ENCODE data around the gene TAF4.

Gene TAF4

DNA sequence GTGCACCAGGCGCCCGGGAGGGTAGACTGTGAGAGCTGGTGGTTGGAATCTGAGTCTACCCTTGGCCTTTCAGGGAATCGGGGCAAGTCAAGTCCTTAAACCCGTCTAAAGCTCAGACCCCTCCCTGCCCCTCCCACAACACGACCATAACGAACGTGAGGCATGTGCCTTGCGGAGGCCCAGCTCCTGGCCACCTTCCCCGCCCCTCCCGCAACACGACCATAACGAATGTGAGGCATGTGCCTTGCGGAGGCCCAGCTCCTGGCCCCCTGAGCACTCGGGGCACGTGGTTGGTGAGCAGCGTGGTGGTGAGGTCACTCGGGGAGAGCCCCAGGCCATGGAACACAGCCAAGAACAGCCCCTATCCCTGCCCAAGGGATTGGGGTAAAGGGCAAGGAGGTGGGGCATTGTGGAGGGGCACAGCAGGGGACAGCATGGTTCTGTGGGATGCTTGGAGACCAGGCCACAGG lies 132.2 kb downstream of the TAF4 start:
- Mint-ChIP-seq H3K4me1 (no peaks in the 10 kb centered on the region), H3K27me3 (peaks cover 8% of the 10 kb centered on the region), H3K4me3 (no peak overlapping the region), H3K27ac (no peak overlapping the region), H3K9me3 (no peaks in the 10 kb centered on the region)
- no peak for ATAC-seq
- DNase-seq, result no peak

DNA sequence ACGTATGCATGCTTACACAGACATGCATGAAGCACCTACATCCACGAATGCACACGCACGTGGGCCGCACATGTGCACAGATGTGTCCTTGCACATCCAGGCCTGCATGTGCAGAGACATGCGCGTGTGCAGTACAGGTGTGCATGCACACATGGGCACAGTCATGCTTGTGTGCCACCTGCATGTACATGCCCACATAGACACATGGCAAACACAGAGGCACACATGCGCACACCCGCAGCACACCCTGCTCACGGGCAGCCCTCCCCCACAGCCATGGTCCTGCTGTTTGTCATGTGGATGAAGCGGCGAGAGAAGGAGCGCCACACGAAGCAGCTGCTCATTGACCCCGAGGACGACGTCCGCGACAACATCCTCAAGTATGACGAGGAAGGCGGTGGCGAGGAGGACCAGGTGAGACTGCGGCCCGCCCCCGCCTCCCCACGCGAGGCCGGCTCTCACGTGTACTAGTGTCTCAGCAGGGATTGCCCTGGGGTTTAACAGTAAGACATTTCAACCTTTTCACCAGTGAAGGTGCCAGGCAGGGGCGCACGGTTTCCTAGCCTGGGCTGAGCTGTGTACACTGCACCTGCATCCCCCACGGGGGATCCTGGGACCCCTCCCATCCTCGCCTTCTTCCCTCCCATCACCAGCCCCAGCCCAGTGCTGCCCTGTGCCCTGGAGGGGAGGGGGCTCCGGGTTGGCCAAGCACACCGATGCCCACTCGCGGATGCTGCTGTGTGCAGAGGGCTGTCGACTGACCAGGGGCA lies 132.8 kb downstream of the TAF4 start:
- Mint-ChIP-seq H3K27ac (no peak overlapping the region), H3K9me3 (no peaks in the 10 kb centered on the region), H3K4me3 (no peak overlapping the region), H3K4me1 (no peaks in the 10 kb centered on the region), H3K27me3 (peaks cover 8% of the 10 kb centered on the region)
- ATAC-seq, result no peak
- peak in 1 of 2 donors; percentile 6 for DNase-seq

DNA sequence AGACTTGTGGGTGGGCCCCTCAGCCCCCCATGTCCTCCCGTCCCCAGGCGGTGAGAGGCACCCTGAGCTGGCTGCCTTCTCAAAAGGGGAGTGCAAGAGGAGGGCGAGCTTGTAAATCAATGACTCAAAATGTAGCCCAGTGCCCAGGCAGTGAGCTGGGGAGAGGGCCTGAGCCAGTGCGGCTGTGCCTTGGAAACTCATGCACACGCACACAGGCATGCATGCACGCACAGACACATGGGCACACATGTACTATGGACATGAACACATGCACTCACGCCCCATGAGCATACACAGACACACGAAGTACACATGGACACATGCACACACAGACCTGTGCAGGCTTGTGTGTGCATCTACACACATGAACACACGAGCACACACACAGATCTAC lies 133.5 kb downstream of the TAF4 start:
- no peak overlapping the region for H3K27ac Mint-ChIP-seq
- peaks cover 8% of the 10 kb centered on the region for H3K27me3 Mint-ChIP-seq
- H3K4me3 Mint-ChIP-seq, result no peak overlapping the region
- DNase-seq (no peak), ATAC-seq (no peak)
- H3K9me3 Mint-ChIP-seq, result no peaks in the 10 kb centered on the region
- H3K4me1 Mint-ChIP-seq, result no peaks in the 10 kb centered on the region

DNA sequence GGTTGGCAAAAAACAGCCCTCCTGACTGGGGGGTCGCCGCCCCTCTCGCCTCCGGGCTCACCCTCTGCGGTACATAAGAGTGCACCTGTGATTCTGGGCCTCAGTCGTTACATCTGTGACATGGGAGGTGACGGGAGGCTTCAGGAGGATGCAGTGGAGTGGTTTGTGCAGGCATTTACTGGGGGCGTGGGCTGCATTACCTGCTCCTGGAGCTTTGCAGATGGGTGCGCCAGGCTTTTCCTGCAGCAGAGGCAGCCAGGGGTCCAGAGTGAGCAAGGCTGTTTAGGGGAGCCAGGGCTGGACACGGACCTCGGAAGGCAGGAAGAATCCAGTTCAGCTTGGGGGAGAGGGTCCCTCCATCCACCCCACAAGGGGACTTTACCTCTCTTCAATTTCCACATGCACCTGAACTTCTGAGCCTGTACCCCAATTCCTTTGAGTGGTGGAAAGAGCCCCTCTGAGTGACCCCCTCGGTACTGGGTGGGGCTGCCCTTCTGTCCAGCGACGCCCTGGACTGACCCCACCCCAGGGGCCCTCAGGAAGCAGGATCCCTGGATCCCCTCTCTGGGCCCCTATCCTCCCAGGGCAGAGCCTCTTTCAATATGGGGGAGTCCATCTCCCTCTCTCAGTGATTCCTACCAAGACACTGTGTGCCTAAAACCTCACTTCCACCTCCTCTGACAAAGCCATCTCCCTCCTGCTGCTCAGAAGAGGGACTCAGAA lies 134.0 kb downstream of the TAF4 start:
- DNase-seq (no peak), ATAC-seq (no peak)
- H3K9me3 Mint-ChIP-seq, result no peaks in the 10 kb centered on the region
- H3K27ac Mint-ChIP-seq, result no peak overlapping the region
- H3K4me1 Mint-ChIP-seq, result no peaks in the 10 kb centered on the region
- peaks cover 4% of the 10 kb centered on the region for H3K27me3 Mint-ChIP-seq
- no peak overlapping the region for H3K4me3 Mint-ChIP-seq

DNA sequence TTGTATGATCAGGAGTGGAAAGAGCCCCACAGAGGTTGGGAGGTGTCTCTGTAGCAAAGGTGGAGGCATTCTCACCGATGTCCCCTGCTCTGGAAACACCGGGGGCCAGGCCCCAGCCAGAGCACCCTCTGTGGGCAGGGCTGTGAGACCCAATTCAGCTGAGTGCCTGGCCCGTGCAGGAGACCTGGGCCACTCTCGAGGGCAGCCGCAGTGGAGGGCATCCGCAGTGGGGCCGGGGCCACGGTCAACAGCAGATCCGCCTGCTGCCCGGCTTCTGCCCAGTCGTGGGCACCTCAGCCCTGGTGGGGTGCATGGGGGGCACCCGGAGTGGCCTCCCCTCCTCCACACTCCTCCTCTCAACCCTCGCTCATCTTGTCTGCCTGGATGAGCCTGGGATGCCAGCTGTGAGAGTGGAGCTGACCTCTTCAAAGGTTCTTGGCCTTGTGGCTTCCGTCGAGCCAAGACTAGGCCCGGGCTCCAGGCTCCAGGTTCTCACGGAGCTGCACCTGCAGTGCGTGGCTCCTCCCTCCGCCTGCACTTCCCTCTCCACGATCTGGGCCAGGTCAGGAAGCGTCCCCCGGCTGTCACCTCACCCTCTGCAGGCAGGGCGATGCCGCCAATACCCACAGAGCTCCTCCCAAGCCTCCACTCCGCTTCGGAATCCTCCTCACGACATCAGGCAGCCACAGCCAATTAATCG lies 134.8 kb downstream of the TAF4 start:
- H3K4me1 Mint-ChIP-seq, result no peaks in the 10 kb centered on the region
- no peaks in the 10 kb centered on the region for H3K9me3 Mint-ChIP-seq
- no peak overlapping the region for H3K4me3 Mint-ChIP-seq
- no peak overlapping the region for H3K27ac Mint-ChIP-seq
- DNase-seq (no peak), ATAC-seq (no peak)
- H3K27me3 Mint-ChIP-seq, result no peaks in the 10 kb centered on the region

- no peaks in the 10 kb centered on the region for H3K9me3 Mint-ChIP-seq
- ATAC-seq (no peak), DNase-seq (no peak)
- no peaks in the 10 kb centered on the region for H3K27me3 Mint-ChIP-seq
- H3K4me3 Mint-ChIP-seq, result no peak overlapping the region
- no peak overlapping the region for H3K27ac Mint-ChIP-seq
- no peaks in the 10 kb centered on the region for H3K4me1 Mint-ChIP-seq
These were observed 135.6 kb downstream of the TAF4 start for GRCh38 chr20:61929971-61930666.

- Mint-ChIP-seq H3K27me3 (no peaks in the 10 kb centered on the region), H3K4me1 (no peaks in the 10 kb centered on the region), H3K27ac (no peak overlapping the region), H3K9me3 (no peaks in the 10 kb centered on the region), H3K4me3 (no peak overlapping the region)
- DNase-seq, result no peak
- no peak for ATAC-seq
These were observed 136.1 kb downstream of the TAF4 start for GRCh38 chr20:61929561-61929960.

DNA sequence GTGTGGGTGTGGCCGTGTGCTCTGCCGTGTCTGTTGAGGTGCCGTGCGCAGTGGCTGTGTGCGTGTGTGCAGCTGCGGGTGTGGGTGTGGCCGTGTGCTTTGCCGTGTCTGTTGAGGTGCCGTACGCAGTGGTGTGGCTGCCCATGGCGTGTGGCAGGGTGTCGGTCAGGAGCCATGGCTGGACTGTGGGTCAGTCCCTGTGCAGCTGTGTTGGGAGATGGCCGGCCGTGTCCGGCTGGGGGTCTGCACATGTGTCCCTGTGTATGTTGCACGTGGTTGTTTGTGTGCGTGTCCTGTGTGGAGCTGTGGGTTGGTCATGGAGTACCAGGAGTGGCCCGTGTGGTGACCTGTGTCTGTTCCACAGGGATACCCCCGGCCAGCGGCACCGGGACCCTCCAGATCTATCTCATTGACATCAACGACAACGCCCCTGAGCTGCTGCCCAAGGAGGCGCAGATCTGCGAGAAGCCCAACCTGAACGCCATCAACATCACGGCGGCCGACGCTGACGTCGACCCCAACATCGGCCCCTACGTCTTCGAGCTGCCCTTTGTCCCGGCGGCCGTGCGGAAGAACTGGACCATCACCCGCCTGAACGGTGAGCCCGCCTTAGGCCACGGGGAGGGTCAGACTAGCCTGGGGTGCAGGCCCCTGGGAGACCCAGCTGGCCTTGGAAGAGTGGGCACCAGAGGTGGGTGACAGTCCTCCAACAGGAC lies 137.7 kb downstream of the TAF4 start:
- Mint-ChIP-seq H3K4me3 (no peak overlapping the region), H3K9me3 (no peaks in the 10 kb centered on the region)
- no peak for ATAC-seq

DNA sequence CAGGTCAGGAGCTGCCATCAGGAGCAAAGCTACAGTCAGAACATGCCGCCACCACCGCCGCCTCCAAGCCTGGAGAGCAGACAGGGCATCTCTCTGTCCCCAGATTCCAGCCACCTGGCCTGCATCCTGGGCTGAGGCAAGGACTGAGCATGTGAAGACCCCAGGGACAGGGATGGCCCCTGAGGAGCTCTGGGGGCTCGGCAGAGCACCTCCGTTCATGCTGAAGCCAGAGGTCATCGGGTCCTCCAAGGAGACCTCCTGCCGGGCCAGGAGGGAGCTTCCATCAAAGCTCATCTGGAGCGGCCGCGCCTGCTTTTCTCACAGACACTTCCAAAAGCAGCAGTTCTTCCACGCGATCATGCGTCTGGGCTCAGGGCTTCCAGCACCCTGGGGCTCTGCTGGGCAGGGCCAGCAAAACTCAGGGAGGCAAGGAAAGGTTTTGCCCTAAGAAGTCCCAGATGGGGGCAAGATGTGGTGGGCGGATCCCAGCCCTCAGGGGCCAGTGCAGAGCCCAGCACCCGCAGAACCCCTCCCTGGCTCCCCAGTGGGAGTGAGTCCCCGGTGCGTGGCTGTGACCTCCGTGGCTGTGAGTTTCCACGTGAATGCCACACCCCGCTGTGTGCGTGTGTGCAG lies 138.4 kb downstream of the TAF4 start:
- DNase-seq, result no peak
- no peak for ATAC-seq
- Mint-ChIP-seq H3K4me3 (no peak overlapping the region), H3K27me3 (no peaks in the 10 kb centered on the region), H3K27ac (no peak overlapping the region), H3K9me3 (no peaks in the 10 kb centered on the region), H3K4me1 (no peaks in the 10 kb centered on the region)

More for the DNA sequence above, 137.7 kb downstream of the TAF4 start:
- H3K27ac Mint-ChIP-seq, result no peak overlapping the region
- DNase-seq, result no peak
- H3K4me1 Mint-ChIP-seq, result no peaks in the 10 kb centered on the region
- no peaks in the 10 kb centered on the region for H3K27me3 Mint-ChIP-seq

DNA sequence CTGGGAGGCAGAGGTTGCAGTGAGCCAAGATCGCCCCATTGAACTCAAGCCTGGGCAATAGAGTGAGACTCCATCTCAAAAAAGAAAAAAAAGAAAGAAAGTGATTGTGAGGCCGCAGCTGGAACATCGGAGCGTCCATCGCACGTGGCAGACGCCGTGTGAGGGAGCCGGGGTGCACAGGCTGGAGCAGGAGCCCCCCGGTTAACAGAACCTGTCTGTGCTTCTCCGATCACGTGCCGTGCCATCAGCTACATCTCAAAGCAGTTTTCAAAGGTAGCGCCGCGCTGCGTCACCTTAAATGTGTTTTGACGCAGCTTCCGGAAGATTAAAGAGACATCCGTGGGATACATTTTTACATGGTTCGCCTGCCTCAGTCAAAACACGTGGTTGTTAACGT lies 138.9 kb downstream of the TAF4 start:
- no peaks in the 10 kb centered on the region for H3K9me3 Mint-ChIP-seq
- no peak overlapping the region for H3K4me3 Mint-ChIP-seq
- ATAC-seq, result no peak
- no peaks in the 10 kb centered on the region for H3K4me1 Mint-ChIP-seq
- no peak for DNase-seq
- H3K27ac Mint-ChIP-seq, result no peak overlapping the region
- no peaks in the 10 kb centered on the region for H3K27me3 Mint-ChIP-seq

- no peaks in the 10 kb centered on the region for H3K9me3 Mint-ChIP-seq
- DNase-seq, result no peak
- H3K4me3 Mint-ChIP-seq, result no peak overlapping the region
- no peaks in the 10 kb centered on the region for H3K4me1 Mint-ChIP-seq
- no peak for ATAC-seq
- H3K27me3 Mint-ChIP-seq, result no peaks in the 10 kb centered on the region
- peak overlapping the region in 1 of 2 donors; percentile 93 for H3K27ac Mint-ChIP-seq
These were observed 139.4 kb downstream of the TAF4 start for GRCh38 chr20:61926253-61926613.

- Mint-ChIP-seq H3K9me3 (no peaks in the 10 kb centered on the region), H3K27ac (peak overlapping the region in 1 of 2 donors; percentile 93), H3K4me3 (no peak overlapping the region), H3K4me1 (no peaks in the 10 kb centered on the region), H3K27me3 (no peaks in the 10 kb centered on the region)
- DNase-seq (no peak), ATAC-seq (no peak)
These were observed 140.0 kb downstream of the TAF4 start for GRCh38 chr20:61925555-61926252.

- H3K27me3 Mint-ChIP-seq, result no peaks in the 10 kb centered on the region
- DNase-seq, result no peak
- no peak for ATAC-seq
- no peaks in the 10 kb centered on the region for H3K4me1 Mint-ChIP-seq
- no peak overlapping the region for H3K4me3 Mint-ChIP-seq
- H3K9me3 Mint-ChIP-seq, result no peaks in the 10 kb centered on the region
- peak overlapping the region in 1 of 2 donors; percentile 17 for H3K27ac Mint-ChIP-seq
These were observed 140.7 kb downstream of the TAF4 start for GRCh38 chr20:61924858-61925554.
